GM21515 (cell line): Measurements from ENCODE around the gene PPP2R5B.
"Not testable (repeated sequence)": the region's sequence is repeated elsewhere in the genome, so short reads cannot be mapped to it uniquely, and the experiment has no call there.

Experiments used
- ATAC-seq: cut with Tn5 transposase; IDR thresholded peaks from one replicate; pipeline ENCODE4 v1.9.1; 2021; ENCODE audit not compliant: unreplicated experiment

PPP2R5B gene

DNA sequence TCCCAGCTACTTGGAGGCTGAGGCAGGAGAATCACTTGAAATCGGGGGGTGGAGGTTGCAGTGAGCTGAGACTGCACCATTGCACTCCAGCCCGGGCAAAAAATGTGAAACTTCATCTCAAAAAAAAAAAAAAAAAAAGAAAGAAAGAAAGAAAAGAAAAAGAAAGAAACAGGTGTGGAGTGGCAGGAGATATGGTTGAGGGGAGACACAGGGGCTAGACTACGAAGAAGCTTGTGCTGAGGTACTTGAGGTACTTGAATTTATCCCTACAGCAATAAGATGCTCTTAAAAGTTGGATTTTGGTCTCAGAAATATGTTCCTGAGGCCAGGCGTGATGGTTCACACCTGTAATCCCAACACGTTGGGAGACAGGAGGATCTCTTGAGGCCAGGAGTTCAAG, 49.6 kb downstream of the PPP2R5B start:
- no peak for ATAC-seq

GRCh38 chr11:64976651-64977050, 52.2 kb downstream of the PPP2R5B start:
- no peak for ATAC-seq

GRCh38 chr11:64983339-64983738, 58.9 kb downstream of the PPP2R5B start:
- not testable (repeated sequence) for ATAC-seq
